SK-N-SH (cell line): ENCODE data around the gene LHB. TPM values are rescaled to one million over a fixed set of nuclear protein-coding genes. Genes with fewer than 3 reads are reported as not detected.

Experiments
- CTCF ChIA-PET: fragments of 300-600, 350-600 bp; formaldehyde crosslinking; extraction: SDS; loops from one replicate; lab custom pipeline; 2021; lab: Yijun Ruan, JAX
- POLR2A ChIA-PET: fragments of 350-600 bp; sonication (Branson Sonifier 250); formaldehyde crosslinking; extraction: SDS; loops from one replicate; lab custom pipeline; 2020; ENCODE audit warnings: antibody characterized with exemption, inconsistent platforms; lab: Yijun Ruan, JAX
- DNase-seq: peaks from one replicate; pipeline ENCODE4 v3.0.0; 2012
- H2AFZ ChIP-seq: fragments of 200-600 bp; sonication (generic); 2 replicates; pipeline ENCODE4 v1.8.1; 2016; ENCODE audit warnings: antibody characterized with exemption, mild to moderate bottlenecking, low read depth
- H3F3A ChIP-seq: fragments of 200-600 bp; sonication (generic); replicated peaks from 2 replicates; pipeline ENCODE3; 2016; ENCODE audit warnings: antibody characterized with exemption, mild to moderate bottlenecking; ENCODE audit not compliant: insufficient read depth
- H3K27ac ChIP-seq, 2 experiments: fragments of 200-500 bp in 1 of 2; fragments of 200-600 bp in 1 of 2; sonication (Bioruptor generic) in 1 of 2; sonication (generic), shearing (Covaris generic) in 1 of 2; 2 replicates each; pipeline versions ENCODE4 v1.5.1 to v1.6.1; 2014 to 2016; ENCODE audit warnings: low read depth in 2 of 2, inconsistent platforms in 1 of 2, low read length in 1 of 2, mild to moderate bottlenecking in 1 of 2, mixed read lengths in 1 of 2
- H3K27me3 ChIP-seq: fragments of 200-600 bp; sonication (generic), shearing (Covaris generic); 2 replicates; pipeline ENCODE4 v1.6.1; 2016; ENCODE audit warnings: mixed run types; ENCODE audit not compliant: insufficient read depth
- H3K36me3 ChIP-seq, 2 experiments: fragments of 200-500 bp in 1 of 2; fragments of 200-600 bp in 1 of 2; sonication (Bioruptor generic) in 1 of 2; sonication (generic) in 1 of 2; replicated peaks in 1 of 2; 2 replicates each; pipeline versions ENCODE3 to v1.5.1; 2014 to 2016; ENCODE audit warnings: low read length in 1 of 2, mild to moderate bottlenecking in 1 of 2; ENCODE audit not compliant: insufficient read depth in 2 of 2, control insufficient read depth in 1 of 2
- H3K4me1 ChIP-seq, 2 experiments: fragments of 200-500 bp in 1 of 2; fragments of 200-600 bp in 1 of 2; sonication (Bioruptor generic) in 1 of 2; sonication (generic), shearing (Covaris generic) in 1 of 2; 2 replicates each; pipeline versions ENCODE4 v1.5.1 to v1.6.1; 2014 to 2016; ENCODE audit warnings: low read depth in 1 of 2, low read length in 1 of 2, mixed run types in 1 of 2; ENCODE audit not compliant: insufficient read depth in 2 of 2, control insufficient read depth in 1 of 2
- H3K4me2 ChIP-seq: fragments of 200-600 bp; sonication (generic), shearing (Covaris generic); 2 replicates; pipeline ENCODE4 v1.6.1; 2017; ENCODE audit warnings: mixed run types
- H3K4me3 ChIP-seq, 2 experiments: fragments of 200-500 bp in 1 of 2; fragments of 200-600 bp in 1 of 2; sonication (Bioruptor generic) in 1 of 2; sonication (generic), shearing (Covaris generic) in 1 of 2; 2 replicates each; pipeline versions ENCODE4 v1.5.1 to v1.8.1; 2014 to 2016; ENCODE audit warnings: low read depth in 2 of 2, inconsistent platforms in 1 of 2, low read length in 1 of 2, mild to moderate bottlenecking in 1 of 2, mixed read lengths in 1 of 2, moderate library complexity in 1 of 2
- H3K79me2 ChIP-seq: fragments of 200-600 bp; sonication (generic); 2 replicates; pipeline ENCODE4 v1.8.1; 2017; ENCODE audit warnings: mild to moderate bottlenecking; ENCODE audit not compliant: insufficient read depth
- H3K9ac ChIP-seq: fragments of 200-600 bp; sonication (generic); 2 replicates; pipeline ENCODE4 v1.6.1; 2017; ENCODE audit warnings: mixed run types
- H3K9me2 ChIP-seq: fragments of 200-600 bp; sonication (generic); 2 replicates; pipeline ENCODE4 v1.6.1; 2017; ENCODE audit warnings: mixed run types
- H3K9me3 ChIP-seq: fragments of 200-600 bp; sonication (generic); 2 replicates; pipeline ENCODE4 v1.6.1; 2017; ENCODE audit warnings: mixed run types, mild to moderate bottlenecking, moderate library complexity
- H4K20me1 ChIP-seq: fragments of 200-600 bp; sonication (generic); 2 replicates; pipeline ENCODE4 v1.6.1; 2017; ENCODE audit warnings: mild to moderate bottlenecking, mixed run types; ENCODE audit not compliant: insufficient read depth
- CHD2 ChIP-seq: fragments of 150-350 bp; IDR thresholded peaks from 2 replicates; pipeline ENCODE4 v1.6.1; 2018; ENCODE audit warnings: low read length; ENCODE audit not compliant: partially characterized antibody
- CTCF ChIP-seq: fragments of 200-600 bp; sonication (generic); IDR thresholded peaks from 2 replicates; pipeline ENCODE4 v1.6.1; 2017; ENCODE audit warnings: antibody characterized with exemption, mild to moderate bottlenecking, moderate library complexity
- EZH2phosphoT487 ChIP-seq: fragments of 200-600 bp; sonication (generic); IDR thresholded peaks from 2 replicates; pipeline ENCODE4 v1.6.1; 2017; ENCODE audit warnings: low read depth, mixed run types, mild to moderate bottlenecking, antibody characterized with exemption, moderate library complexity, borderline replicate concordance
- FOXJ3 ChIP-seq: sonication (generic); formaldehyde crosslinking; IDR thresholded peaks from 2 replicates; pipeline ENCODE4 v1.5.1; 2020; ENCODE audit warnings: mild to moderate bottlenecking, missing genetic modification reagents
- FOXM1 ChIP-seq: IDR thresholded peaks from 2 replicates; pipeline ENCODE4 v1.4.0; 2012; ENCODE audit warnings: low read depth, mild to moderate bottlenecking
- GABPA ChIP-seq: IDR thresholded peaks from 2 replicates; pipeline ENCODE4 v1.4.0; 2012; ENCODE audit warnings: low read depth, mild to moderate bottlenecking
- IRF3 ChIP-seq: fragments of 150-350 bp; IDR thresholded peaks from 2 replicates; pipeline ENCODE4 v1.6.1; 2016; ENCODE audit warnings: mild to moderate bottlenecking, low read depth, low read length
- MAX ChIP-seq: IDR thresholded peaks from 2 replicates; pipeline ENCODE4 v1.4.0; 2012; ENCODE audit warnings: low read depth
- MXI1 ChIP-seq: IDR thresholded peaks from 2 replicates; pipeline ENCODE4 v1.6.1; 2012; ENCODE audit warnings: mild to moderate bottlenecking, low read depth, low read length, improper control_type of control experiment
- NFIC ChIP-seq: IDR thresholded peaks from 2 replicates; pipeline ENCODE4 v1.4.0; 2012; ENCODE audit warnings: borderline replicate concordance
- NRF1 ChIP-seq: IDR thresholded peaks from 2 replicates; pipeline ENCODE4 v1.6.1; 2012; ENCODE audit warnings: low read depth, mild to moderate bottlenecking, low read length
- PBX3 ChIP-seq: IDR thresholded peaks from 2 replicates; pipeline ENCODE4; 2012
- RAD21 ChIP-seq: IDR thresholded peaks from 2 replicates; pipeline ENCODE4 v1.6.1; 2012; ENCODE audit warnings: mild to moderate bottlenecking, low read length
- RCOR1 ChIP-seq: fragments of 150-350 bp; IDR thresholded peaks from 2 replicates; pipeline ENCODE4 v1.6.1; 2017; ENCODE audit warnings: antibody characterized with exemption, low read length
- RFX5 ChIP-seq: IDR thresholded peaks from 2 replicates; pipeline ENCODE4 v1.6.1; 2012; ENCODE audit warnings: mild to moderate bottlenecking, improper control_type of control experiment, low read length
- SMC3 ChIP-seq: IDR thresholded peaks from 2 replicates; pipeline ENCODE4 v1.6.1; 2012; ENCODE audit warnings: low read depth, low read length, improper control_type of control experiment
- TEAD4 ChIP-seq: IDR thresholded peaks from 2 replicates; pipeline ENCODE4 v1.4.0; 2012; ENCODE audit warnings: mild to moderate bottlenecking, borderline replicate concordance; ENCODE audit not compliant: insufficient read depth
- USF1 ChIP-seq: IDR thresholded peaks from 2 replicates; pipeline ENCODE4 v1.4.0; 2012; ENCODE audit warnings: low read depth, borderline replicate concordance
- USF2 ChIP-seq: fragments of 150-350 bp; IDR thresholded peaks from 2 replicates; pipeline ENCODE4 v1.6.1; 2017; ENCODE audit warnings: antibody characterized with exemption, low read length, low read depth, borderline replicate concordance
- WGBS: methylation state at CpG from one replicate; pipeline ENCODE4 v1.1.6; 2017; ENCODE audit warnings: low lambda C conversion rate; 5-methylcytosine and 5-hydroxymethylcytosine counted together
- polyA plus RNA-seq, 3 experiments: library from polyadenylated mRNA; depleted of rRNA; stranded (reverse); fragments of >200 nt; gene quantifications; 2 replicates each; pipeline ENCODE4 v1.2.3, GENCODE V29; 2012

Gene LHB
- polyA plus RNA-seq, 1 of the 3 experiments (the other 2 are of a cell fraction), result 0.13 TPM

GRCh38 chr19:48987323-48987722 lies 29.6 kb downstream of the LHB start:
- Histone ChIP-seq H3K4me2 (no peak overlapping the region), H3K36me3 (peaks cover 5 to 40% of the 10 kb centered on the region in 2 experiments), H3K9me2 (no peaks in the 10 kb centered on the region), H3K9ac (no peak overlapping the region), H4K20me1 (no peaks in the 10 kb centered on the region), H2AFZ (no peak overlapping the region), H3K4me3 (no peak overlapping the region), H3F3A (peaks cover under 1% of the 10 kb centered on the region), H3K79me2 (peaks cover 33% of the 10 kb centered on the region)
- ChIA-PET POLR2A (interaction anchor here (0.6 kb wide), 1 partner anchor 8 kb away, joined by 3 read pairs; no protein-coding TSS in a partner anchor), CTCF (interaction anchor here (0.9 to 1.9 kb wide), 5 partner anchors 11 to 248 kb away, joined by 3 to 11 read pairs (median 5); no protein-coding TSS in a partner anchor)
- WGBS, result 98% methylated on average over 5 of the region's 7 CpGs
- TF ChIP-seq GABPA (no peak), TEAD4 (no peak), SMC3 (no peak), FOXJ3 (no peak), USF2 (no peak), RAD21 (no peak), CHD2 (no peak), FOXM1 (no peak), PBX3 (no peak), NFIC (no peak), RFX5 (no peak), MAX (no peak), NRF1 (no peak), USF1 (no peak), RCOR1 (no peak), EZH2phosphoT487 (no peak)
- TF ChIP-seq, all 33 proteins: peak for 0
- H3K9me3 ChIP-seq, result no peaks in the 10 kb centered on the region
- no peaks in the 10 kb centered on the region for H3K27me3 ChIP-seq
- peaks cover 0 to 7% of the 10 kb centered on the region in 2 experiments; a peak in 1 of 4 replicates for H3K4me1 ChIP-seq
- H3K27ac ChIP-seq, result no peak overlapping the region
- DNase-seq, result no peak

GRCh38 chr19:48986211-48986610 lies 30.7 kb downstream of the LHB start:
- H3K27me3 ChIP-seq, result no peaks in the 10 kb centered on the region
- H3K36me3 ChIP-seq, result peaks cover 5 to 49% of the 10 kb centered on the region in 2 experiments
- no peaks in the 10 kb centered on the region for H3K4me1 ChIP-seq
- no peak overlapping the region for H3K4me2 ChIP-seq
- no peak overlapping the region for H2AFZ ChIP-seq
- 96% methylated on average over 3 of the region's 3 CpGs for WGBS
- no peak overlapping the region for H3K4me3 ChIP-seq
- POLR2A ChIA-PET, result no interaction called here
- no peaks in the 10 kb centered on the region for H3F3A ChIP-seq
- no peak overlapping the region for H3K27ac ChIP-seq
- H3K9me3 ChIP-seq, result no peaks in the 10 kb centered on the region
- no peak overlapping the region for H3K9ac ChIP-seq
- H3K79me2 ChIP-seq, result peaks cover 22% of the 10 kb centered on the region
- CTCF ChIA-PET, result interaction anchor here (0.9 to 1.9 kb wide), 4 partner anchors 10 to 15 kb away, joined by 3 to 11 read pairs (median 6); no protein-coding TSS in a partner anchor
- no peak for DNase-seq
- no peaks in the 10 kb centered on the region for H4K20me1 ChIP-seq
- H3K9me2 ChIP-seq, result no peaks in the 10 kb centered on the region
- TF ChIP-seq CTCF, result no peak
- TF ChIP-seq MXI1, result no peak
- no peak for TF ChIP-seq USF1
- no peak for TF ChIP-seq IRF3
